CD4-positive, CD25-positive, alpha-beta regulatory T cell (primary cell): ENCODE results near the gene MISFA. TPM values are rescaled to one million over a fixed set of nuclear protein-coding genes. Genes with fewer than 3 reads are reported as not detected.

ENCODE experiments used
- ATAC-seq, 2 donors: fragments of 150-1000 bp; cut with Tn5 transposase; one replicate each; pipeline ENCODE4 v1.10.0; 2021; ENCODE audit warnings: low read depth in 2 of 2, moderate number of reproducible peaks in 2 of 2, moderate library complexity in 1 of 2
- DNase-seq, 3 donors: peaks; one replicate each; pipeline versions ENCODE4 v3.0.0 to v3.0.0-alpha.2; 2012 to 2022; ENCODE audit warnings: mixed read lengths in 1 of 3
- H3K27ac ChIP-seq: one replicate; pipeline ENCODE4 v1.7.0; 2013; ENCODE audit warnings: mild to moderate bottlenecking, low read length; ENCODE audit not compliant: insufficient read depth, poor library complexity, severe bottlenecking
- H3K27me3 ChIP-seq: one replicate; pipeline ENCODE4 v1.7.0; 2013; ENCODE audit warnings: low read length; ENCODE audit not compliant: control insufficient read depth, insufficient read depth
- H3K36me3 ChIP-seq: one replicate; pipeline ENCODE4 v1.7.0; 2013; ENCODE audit warnings: mild to moderate bottlenecking, low read length, moderate library complexity; ENCODE audit not compliant: control insufficient read depth, insufficient read depth
- H3K4me1 ChIP-seq: 2 replicates; pipeline ENCODE4 v1.7.0; 2013; ENCODE audit warnings: mild to moderate bottlenecking, low read length; ENCODE audit not compliant: insufficient read depth, control insufficient read depth, poor library complexity, severe bottlenecking
- H3K4me3 ChIP-seq: one replicate; pipeline ENCODE4 v1.7.0; 2013; ENCODE audit warnings: low read depth, mild to moderate bottlenecking, low read length, moderate library complexity
- H3K9me3 ChIP-seq, 2 experiments: 1 replicate in 1 of 2; 2 replicates in 1 of 2; pipeline ENCODE4 v1.7.0; 2013; ENCODE audit warnings: low read length in 2 of 2, mild to moderate bottlenecking in 1 of 2, moderate library complexity in 1 of 2; ENCODE audit not compliant: control insufficient read depth in 2 of 2
- H3K27ac Mint-ChIP-seq, 3 donors: one replicate each; pipeline ENCODE4 v1.8.0; 2020 to 2022; ENCODE audit warnings: mild to moderate bottlenecking in 3 of 3, mixed read lengths in 3 of 3, moderate library complexity in 2 of 3
- H3K27me3 Mint-ChIP-seq: one replicate; pipeline ENCODE4 v1.8.0; 2022; ENCODE audit warnings: mild to moderate bottlenecking, mixed read lengths
- H3K36me3 Mint-ChIP-seq: one replicate; pipeline ENCODE4 v1.8.0; 2020; ENCODE audit warnings: mixed read lengths
- H3K4me1 Mint-ChIP-seq, 4 donors: one replicate each; pipeline ENCODE4 v1.8.0; 2020 to 2022; ENCODE audit warnings: mixed read lengths in 4 of 4, mild to moderate bottlenecking in 1 of 4
- H3K4me3 Mint-ChIP-seq, 4 donors: one replicate each; pipeline ENCODE4 v1.8.0; 2020 to 2022; ENCODE audit warnings: mild to moderate bottlenecking in 4 of 4, mixed read lengths in 4 of 4, moderate library complexity in 3 of 4
- H3K9me3 Mint-ChIP-seq, 7 donors: one replicate each; pipeline ENCODE4 v1.8.0; 2020 to 2022; ENCODE audit warnings: mixed read lengths in 7 of 7, mild to moderate bottlenecking in 3 of 7, moderate library complexity in 2 of 7
- polyA plus RNA-seq, 4 donors: library from polyadenylated mRNA; unstranded; fragments of 300-500 nt; fragmentation: Illumina TruSeq; gene quantifications; one replicate each; pipeline ENCODE4 v1.2.3, GENCODE V29; 2021
- total RNA-seq: library from RNA; stranded (reverse); gene quantifications from one replicate; pipeline ENCODE4 v1.2.3, GENCODE V29; 2022

The MISFA gene
- total and polyA plus RNA-seq, 5 donors from 2014 or later = 0.49 to 1.1 (median 0.75) TPM; not detected in 2

- no peaks in the 10 kb centered on the region for H3K27me3 Mint-ChIP-seq
- Histone ChIP-seq H3K27ac (no peak overlapping the region), H3K4me3 (no peak overlapping the region), H3K36me3 (peaks cover 48% of the 10 kb centered on the region), H3K4me1 (no peaks in the 10 kb centered on the region), H3K27me3 (no peaks in the 10 kb centered on the region), H3K9me3 (no peaks in the 10 kb centered on the region)
- H3K4me1 Mint-ChIP-seq = peaks cover 0 to 5% (median 3%) of the 10 kb centered on the region in 4 donors
- H3K4me3 Mint-ChIP-seq = no peak overlapping the region
- H3K27ac Mint-ChIP-seq = no peak overlapping the region
- H3K36me3 Mint-ChIP-seq = peaks cover 38% of the 10 kb centered on the region
- no peak for ATAC-seq
- no peaks in the 10 kb centered on the region for H3K9me3 Mint-ChIP-seq
- no peak for DNase-seq
Observed at GRCh38 chr11:18608376-18608775, 8.8 kb downstream of the MISFA start.

GRCh38 chr11:18611196-18611595 lies 11.6 kb downstream of the MISFA start:
- H3K36me3 Mint-ChIP-seq = peaks cover 46% of the 10 kb centered on the region
- H3K36me3 ChIP-seq = peaks cover 70% of the 10 kb centered on the region
- H3K9me3 Mint-ChIP-seq = no peaks in the 10 kb centered on the region
- peaks cover 7% of the 10 kb centered on the region for H3K4me1 ChIP-seq
- no peaks in the 10 kb centered on the region for H3K27me3 ChIP-seq
- no peak for ATAC-seq
- H3K4me3 Mint-ChIP-seq = no peak overlapping the region
- no peaks in the 10 kb centered on the region for H3K9me3 ChIP-seq
- no peak for DNase-seq
- peaks cover 4% of the 10 kb centered on the region for H3K27me3 Mint-ChIP-seq
- no peak overlapping the region for H3K27ac Mint-ChIP-seq
- no peak overlapping the region for H3K27ac ChIP-seq
- peaks cover 8 to 18% (median 12%) of the 10 kb centered on the region in 4 donors for H3K4me1 Mint-ChIP-seq
- no peak overlapping the region for H3K4me3 ChIP-seq

GRCh38 chr11:18612394-18612793 lies 12.8 kb downstream of the MISFA start:
- peaks cover 19% of the 10 kb centered on the region for H3K4me1 ChIP-seq
- no peak overlapping the region for H3K27ac ChIP-seq
- no peak overlapping the region for H3K27ac Mint-ChIP-seq
- no peaks in the 10 kb centered on the region for H3K27me3 ChIP-seq
- peaks cover 70% of the 10 kb centered on the region for H3K36me3 ChIP-seq
- no peak for ATAC-seq
- H3K9me3 ChIP-seq = no peaks in the 10 kb centered on the region
- DNase-seq = no peak
- peaks cover 4% of the 10 kb centered on the region for H3K27me3 Mint-ChIP-seq
- no peak overlapping the region for H3K4me3 ChIP-seq
- no peak overlapping the region for H3K4me3 Mint-ChIP-seq
- peaks cover 42% of the 10 kb centered on the region for H3K36me3 Mint-ChIP-seq
- H3K9me3 Mint-ChIP-seq = no peaks in the 10 kb centered on the region
- peaks cover 12 to 29% (median 22%) of the 10 kb centered on the region in 4 donors for H3K4me1 Mint-ChIP-seq

- no peak overlapping the region for H3K4me3 ChIP-seq
- peaks cover 42% of the 10 kb centered on the region for H3K4me1 ChIP-seq
- no peak overlapping the region for H3K4me3 Mint-ChIP-seq
- H3K9me3 ChIP-seq = no peaks in the 10 kb centered on the region
- peaks cover 4% of the 10 kb centered on the region for H3K27me3 Mint-ChIP-seq
- ATAC-seq (no peak), DNase-seq (no peak)
- H3K27ac Mint-ChIP-seq = no peak overlapping the region
- no peak overlapping the region for H3K27ac ChIP-seq
- no peaks in the 10 kb centered on the region for H3K27me3 ChIP-seq
- no peaks in the 10 kb centered on the region for H3K9me3 Mint-ChIP-seq
- H3K4me1 Mint-ChIP-seq = peaks cover 28 to 52% (median 39%) of the 10 kb centered on the region in 4 donors
- H3K36me3 Mint-ChIP-seq = peaks cover 35% of the 10 kb centered on the region
- H3K36me3 ChIP-seq = peaks cover 53% of the 10 kb centered on the region
Observed at GRCh38 chr11:18614667-18615066, 15.1 kb downstream of the MISFA start.

GRCh38 chr11:18615628-18616392 lies 16.2 kb downstream of the MISFA start:
- DNase-seq (peak in 2 of 3 donors; percentile 13 to 74), ATAC-seq (peak; percentile 75 to 76)
- H3K36me3 ChIP-seq = peaks cover 43% of the 10 kb centered on the region
- peak overlapping the region; percentile 61 to 84 (median 81) for H3K27ac Mint-ChIP-seq
- H3K4me3 Mint-ChIP-seq = peak overlapping the region; percentile 2 to 76 (median 14)
- H3K9me3 ChIP-seq = no peaks in the 10 kb centered on the region
- no peaks in the 10 kb centered on the region for H3K9me3 Mint-ChIP-seq
- H3K4me1 ChIP-seq = peaks cover 48% of the 10 kb centered on the region
- H3K27me3 Mint-ChIP-seq = peaks cover 4% of the 10 kb centered on the region
- H3K4me1 Mint-ChIP-seq = peaks cover 32 to 60% (median 42%) of the 10 kb centered on the region in 4 donors
- H3K27ac ChIP-seq = peak overlapping the region; percentile 67
- H3K36me3 Mint-ChIP-seq = peaks cover 27% of the 10 kb centered on the region
- peak overlapping the region; percentile 22 for H3K4me3 ChIP-seq
- no peaks in the 10 kb centered on the region for H3K27me3 ChIP-seq

GRCh38 chr11:18617688-18618341 lies 18.2 kb downstream of the MISFA start:
- H3K9me3 Mint-ChIP-seq = no peaks in the 10 kb centered on the region
- H3K4me3 Mint-ChIP-seq = peak overlapping the region; percentile 72 to 87 (median 78)
- H3K27ac Mint-ChIP-seq = peak overlapping the region; percentile 33 to 78 (median 68)
- H3K36me3 Mint-ChIP-seq = peaks cover 20% of the 10 kb centered on the region
- H3K36me3 ChIP-seq = peaks cover 27% of the 10 kb centered on the region
- peak overlapping the region; percentile 65 for H3K27ac ChIP-seq
- peaks cover 4% of the 10 kb centered on the region for H3K27me3 Mint-ChIP-seq
- no peaks in the 10 kb centered on the region for H3K9me3 ChIP-seq
- H3K4me1 ChIP-seq = peaks cover 48% of the 10 kb centered on the region
- ATAC-seq (peak; percentile 62 to 63), DNase-seq (peak; percentile 6 to 82 (median 49))
- H3K4me1 Mint-ChIP-seq = peaks cover 33 to 79% (median 53%) of the 10 kb centered on the region in 4 donors
- H3K4me3 ChIP-seq = peak overlapping the region; percentile 72
- no peaks in the 10 kb centered on the region for H3K27me3 ChIP-seq

GRCh38 chr11:18618342-18619025 lies 18.9 kb downstream of the MISFA start:
- peak overlapping the region; percentile 65 for H3K27ac ChIP-seq
- peaks cover 48% of the 10 kb centered on the region for H3K4me1 ChIP-seq
- ATAC-seq = no peak
- Mint-ChIP-seq H3K4me3 (peak overlapping the region; percentile 72 to 87 (median 78)), H3K27ac (peak overlapping the region; percentile 33 to 78 (median 68)), H3K36me3 (peaks cover 14% of the 10 kb centered on the region), H3K4me1 (peaks cover 26 to 84% (median 57%) of the 10 kb centered on the region in 4 donors), H3K27me3 (peaks cover 3% of the 10 kb centered on the region), H3K9me3 (no peaks in the 10 kb centered on the region)
- peaks cover 25% of the 10 kb centered on the region for H3K36me3 ChIP-seq
- DNase-seq = no peak
- H3K9me3 ChIP-seq = no peaks in the 10 kb centered on the region
- no peaks in the 10 kb centered on the region for H3K27me3 ChIP-seq
- peak overlapping the region; percentile 72 for H3K4me3 ChIP-seq
